Renal cortex interstitium (tissue), 11 donors: ENCODE results near the gene PSMG3. TPM values are rescaled to one million over a fixed set of nuclear protein-coding genes. Genes with fewer than 3 reads are reported as not detected.
"Not testable (repeated sequence)": the region's sequence is repeated elsewhere in the genome, so short reads cannot be mapped to it uniquely, and the experiment has no call there.

ENCODE experiments used
- DNase-seq, 11 donors: peaks; one replicate each; pipeline ENCODE4 v3.0.0-alpha.2; 2013; ENCODE audit warnings: low read depth in 9 of 11, low spot score in 4 of 11; ENCODE audit errors: extremely low read depth in 1 of 11
- polyA plus RNA-seq, 3 donors: library from polyadenylated mRNA; unstranded; fragments of 120-200 nt; gene quantifications; one replicate each; pipeline ENCODE4 v1.2.1, GENCODE V29; 2013; ENCODE audit not compliant: insufficient read length in 3 of 3

Gene PSMG3
- polyA plus RNA-seq, 3 donors, result 28.7 to 37.8 (median 30.4) TPM

GRCh38 chr7:1586827-1587705 lies 17.2 kb upstream of the PSMG3 start:
- no peak for DNase-seq

- no peak for DNase-seq
Measured at GRCh38 chr7:1586126-1586826, 16.4 kb upstream of the PSMG3 start.

- DNase-seq, result no peak
Measured at GRCh38 chr7:1585142-1585981, 15.5 kb upstream of the PSMG3 start.

- no peak for DNase-seq
Measured at GRCh38 chr7:1584700-1585099, 14.9 kb upstream of the PSMG3 start.

GRCh38 chr7:1583241-1583930 lies 13.6 kb upstream of the PSMG3 start:
- not testable (repeated sequence) for DNase-seq

- DNase-seq, result no peak
Measured at GRCh38 chr7:1580422-1581030, 10.7 kb upstream of the PSMG3 start.

GRCh38 chr7:1579481-1580421 lies 9.9 kb upstream of the PSMG3 start:
- DNase-seq, result peak in 3 of 11 donors; percentile 52 to 59 (median 57)

GRCh38 chr7:1578513-1578912 lies 8.7 kb upstream of the PSMG3 start:
- DNase-seq, result no peak

- DNase-seq, result no peak
Measured at GRCh38 chr7:1576521-1577253, 6.9 kb upstream of the PSMG3 start.

- DNase-seq, result no peak
Measured at GRCh38 chr7:1575809-1576208, 6.0 kb upstream of the PSMG3 start.

- DNase-seq, result no peak
Measured at GRCh38 chr7:1572111-1572822, 2.4 kb upstream of the PSMG3 start.

GRCh38 chr7:1569440-1569832 lies 396 bp downstream of the PSMG3 start:
- no peak for DNase-seq

- DNase-seq, result no peak
Measured at GRCh38 chr7:1569016-1569415, 816 bp downstream of the PSMG3 start.

- no peak for DNase-seq
Measured at GRCh38 chr7:1567896-1568510, 1.8 kb downstream of the PSMG3 start.

- peak in 2 of 11 donors; percentile 33 to 54 for DNase-seq
Measured at GRCh38 chr7:1567049-1567771, 2.6 kb downstream of the PSMG3 start.
